ENCODE data around the gene LITAF. TPM values are rescaled to one million over a fixed set of nuclear protein-coding genes. Genes with fewer than 3 reads are reported as not detected.

Gene LITAF
- total RNA-seq, 4 donors from 2014 or later = 31.6 to 95.0 (median 44.5) TPM

DNA sequence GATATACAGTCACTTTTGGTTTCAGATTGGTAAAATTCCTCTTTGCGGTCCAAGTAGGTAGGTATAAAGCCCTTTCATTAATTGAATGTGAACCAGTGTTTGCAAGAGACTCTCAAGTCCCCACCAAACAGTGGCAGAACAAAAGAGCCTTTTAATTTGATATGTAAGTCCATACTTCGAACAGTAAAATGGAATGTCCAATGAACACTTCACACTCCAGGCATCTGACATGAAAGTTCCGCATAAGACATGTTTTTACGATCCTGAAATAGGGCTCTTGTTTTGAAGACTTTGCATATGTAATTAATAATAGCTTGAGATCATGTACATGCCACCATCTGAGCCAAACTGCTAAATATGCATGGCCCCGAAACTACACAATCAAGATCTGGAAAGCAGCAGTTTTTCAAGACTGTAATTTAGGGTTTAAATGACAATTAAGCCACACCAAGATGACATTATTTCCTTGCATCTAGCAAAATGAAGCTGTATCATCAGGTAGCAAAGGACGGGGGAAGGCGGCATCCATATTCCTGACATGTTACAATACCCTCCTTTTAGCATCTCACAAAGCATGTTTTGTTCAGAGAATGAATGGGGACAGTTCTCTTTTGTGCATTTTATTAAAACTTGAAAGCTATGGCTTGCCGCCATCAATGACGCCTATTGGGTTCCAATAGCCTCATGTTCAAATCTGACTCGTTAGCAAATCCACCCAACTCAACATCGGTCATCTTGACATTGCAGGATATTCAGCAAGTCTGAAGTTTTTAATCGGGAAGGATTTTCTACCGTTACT is 39.4 kb downstream of the LITAF start:
- Histone ChIP-seq H3K4me1 (peaks cover 0 to 20% (median 0%) of the 10 kb centered on the region in 3 donors), H3K27ac (peak overlapping the region; percentile 45 to 75 (median 68)), H3K36me3 (peaks cover 0 to 43% of the 10 kb centered on the region in 2 donors), H3K9me3 (peaks cover 0 to 7% (median 0%) of the 10 kb centered on the region in 3 donors), H3K4me3 (no peak overlapping the region), H3K27me3 (no peaks in the 10 kb centered on the region)
- no peak for ATAC-seq
- WGBS, 2 donors (ENCODE audit: low coverage in 1 of 2) = 81 to 86% methylated on average over 12 to 13 of the region's 13 CpGs
- TF ChIP-seq POLR2A (IDR thresholded peaks at IDR 0.05) (no peak), EP300 (IDR thresholded peaks at IDR 0.05) (no peak), POLR2AphosphoS5 (IDR thresholded peaks at IDR 0.05) (no peak)
- TF ChIP-seq, protein P1, sequence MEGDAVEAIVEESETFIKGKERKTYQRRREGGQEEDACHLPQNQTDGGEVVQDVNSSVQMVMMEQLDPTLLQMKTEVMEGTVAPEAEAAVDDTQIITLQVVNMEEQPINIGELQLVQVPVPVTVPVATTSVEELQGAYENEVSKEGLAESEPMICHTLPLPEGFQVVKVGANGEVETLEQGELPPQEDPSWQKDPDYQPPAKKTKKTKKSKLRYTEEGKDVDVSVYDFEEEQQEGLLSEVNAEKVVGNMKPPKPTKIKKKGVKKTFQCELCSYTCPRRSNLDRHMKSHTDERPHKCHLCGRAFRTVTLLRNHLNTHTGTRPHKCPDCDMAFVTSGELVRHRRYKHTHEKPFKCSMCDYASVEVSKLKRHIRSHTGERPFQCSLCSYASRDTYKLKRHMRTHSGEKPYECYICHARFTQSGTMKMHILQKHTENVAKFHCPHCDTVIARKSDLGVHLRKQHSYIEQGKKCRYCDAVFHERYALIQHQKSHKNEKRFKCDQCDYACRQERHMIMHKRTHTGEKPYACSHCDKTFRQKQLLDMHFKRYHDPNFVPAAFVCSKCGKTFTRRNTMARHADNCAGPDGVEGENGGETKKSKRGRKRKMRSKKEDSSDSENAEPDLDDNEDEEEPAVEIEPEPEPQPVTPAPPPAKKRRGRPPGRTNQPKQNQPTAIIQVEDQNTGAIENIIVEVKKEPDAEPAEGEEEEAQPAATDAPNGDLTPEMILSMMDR (IDR thresholded peaks at IDR 0.05) = no peak

- ATAC-seq = peak; percentile 65
- no peaks in the 10 kb centered on the region for H3K27me3 ChIP-seq
- peaks cover 0 to 13% (median 0%) of the 10 kb centered on the region in 3 donors for H3K4me1 ChIP-seq
- peaks cover 0 to 37% of the 10 kb centered on the region in 2 donors for H3K36me3 ChIP-seq
- peak overlapping the region; percentile 45 to 75 (median 68) for H3K27ac ChIP-seq
- no peak for TF ChIP-seq POLR2A (IDR thresholded peaks at IDR 0.05)
- TF ChIP-seq POLR2AphosphoS5 (IDR thresholded peaks at IDR 0.05) = peak; percentile 65
- H3K9me3 ChIP-seq = peaks cover 0 to 7% (median 0%) of the 10 kb centered on the region in 3 donors
- H3K4me3 ChIP-seq = no peak overlapping the region
- WGBS, 2 donors (ENCODE audit: low coverage in 1 of 2) = 5 to 10% methylated on average over 5 of the region's 5 CpGs
Observed at GRCh38 chr16:11546608-11547061, 40.1 kb downstream of the LITAF start.

DNA sequence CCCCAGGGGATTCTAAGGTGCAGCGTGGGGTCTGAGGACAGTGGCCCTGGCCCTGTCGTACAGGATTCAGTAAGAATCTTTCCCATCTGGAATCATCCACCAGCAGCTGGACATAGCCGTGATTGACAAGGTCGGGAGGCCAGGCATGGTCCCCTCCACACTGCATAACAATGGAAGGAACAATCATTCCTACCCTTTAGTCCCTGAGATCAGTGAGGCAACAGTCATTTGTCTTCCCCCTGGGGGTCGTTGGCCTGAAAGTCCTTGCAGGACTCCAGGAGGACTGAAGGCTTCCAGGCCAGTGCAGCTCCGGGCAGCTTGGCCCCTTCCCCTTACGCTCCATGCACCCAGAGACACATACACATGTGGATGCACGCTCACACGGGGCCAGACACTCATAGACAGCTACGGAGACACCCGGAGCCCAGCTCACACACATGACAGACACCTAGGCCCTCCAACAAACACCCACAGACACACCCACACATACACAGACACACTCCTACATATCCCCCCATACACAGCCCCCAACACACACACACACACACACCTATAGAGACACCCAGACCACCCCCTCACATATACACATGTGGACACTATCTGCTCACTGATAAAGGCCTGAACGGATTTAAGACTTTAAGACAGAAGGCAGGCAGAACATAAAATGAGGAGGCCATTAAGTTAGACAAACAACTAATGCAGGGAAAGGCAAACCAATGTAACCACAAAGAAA is 42.9 kb downstream of the LITAF start:
- Histone ChIP-seq H3K27ac (no peak overlapping the region), H3K4me3 (no peak overlapping the region), H3K4me1 (peaks cover 0 to 8% (median 0%) of the 10 kb centered on the region in 3 donors), H3K27me3 (no peaks in the 10 kb centered on the region), H3K36me3 (peaks cover 0 to 13% of the 10 kb centered on the region in 2 donors), H3K9me3 (no peaks in the 10 kb centered on the region)
- WGBS, 2 donors (ENCODE audit: low coverage in 1 of 2) = 56 to 72% methylated on average over 6 of the region's 12 CpGs
- ATAC-seq = no peak
- TF ChIP-seq EP300 (IDR thresholded peaks at IDR 0.05) = no peak
- no peak for TF ChIP-seq POLR2A (IDR thresholded peaks at IDR 0.05)
- no peak for TF ChIP-seq POLR2AphosphoS5 (IDR thresholded peaks at IDR 0.05)
- TF ChIP-seq, protein P1 (IDR thresholded peaks at IDR 0.05) = no peak

- no peak overlapping the region for H3K4me3 ChIP-seq
- H3K27me3 ChIP-seq = no peaks in the 10 kb centered on the region
- no peaks in the 10 kb centered on the region for H3K9me3 ChIP-seq
- H3K36me3 ChIP-seq = no peaks in the 10 kb centered on the region
- no peak for TF ChIP-seq POLR2A (IDR thresholded peaks at IDR 0.05)
- TF ChIP-seq, protein P1 (IDR thresholded peaks at IDR 0.05) = no peak
- TF ChIP-seq EP300 (IDR thresholded peaks at IDR 0.05) = no peak
- TF ChIP-seq POLR2AphosphoS5 (IDR thresholded peaks at IDR 0.05) = no peak
- no peak overlapping the region for H3K27ac ChIP-seq
- WGBS, 2 donors (ENCODE audit: low coverage in 1 of 2) = 49 to 58% methylated on average over 7 of the region's 9 CpGs
- H3K4me1 ChIP-seq = peaks cover 0 to 8% (median 0%) of the 10 kb centered on the region in 3 donors
- no peak for ATAC-seq
Observed at GRCh38 chr16:11542069-11542744, 44.5 kb downstream of the LITAF start.

DNA sequence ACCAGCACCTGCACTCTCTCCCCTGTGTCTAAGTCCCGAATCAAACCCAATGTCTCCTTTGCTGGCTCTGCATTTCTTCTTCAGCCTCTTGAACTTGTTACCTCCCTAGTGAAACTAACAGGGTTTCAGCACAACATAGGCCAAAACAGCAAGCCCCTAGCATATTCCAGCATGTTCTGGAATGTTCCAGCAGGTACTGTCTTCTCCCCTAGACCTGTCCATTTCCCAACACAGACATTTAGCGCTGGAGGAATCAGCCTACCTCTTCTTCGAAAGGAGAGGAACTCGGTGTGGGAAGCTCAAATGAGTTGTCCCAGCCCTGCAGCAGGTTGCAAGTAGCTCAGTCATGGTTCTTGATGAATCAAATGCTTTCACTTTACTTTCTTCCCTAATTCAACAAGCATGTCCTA is 47.1 kb downstream of the LITAF start:
- H3K27me3 ChIP-seq = no peaks in the 10 kb centered on the region
- H3K36me3 ChIP-seq = no peaks in the 10 kb centered on the region
- no peak for TF ChIP-seq EP300 (IDR thresholded peaks at IDR 0.05)
- no peak for TF ChIP-seq POLR2AphosphoS5 (IDR thresholded peaks at IDR 0.05)
- no peak overlapping the region for H3K4me3 ChIP-seq
- no peaks in the 10 kb centered on the region for H3K4me1 ChIP-seq
- no peak for ATAC-seq
- WGBS, 2 donors (ENCODE audit: low coverage in 1 of 2) = 60 to 71% methylated on average over 4 of the region's 4 CpGs
- no peak overlapping the region for H3K27ac ChIP-seq
- no peaks in the 10 kb centered on the region for H3K9me3 ChIP-seq

Data from gastroesophageal sphincter (tissue), 4 donors.